Neutrophil (primary cell): ENCODE results near the gene RING1.

Experiments used
- H3K27ac ChIP-seq: fragments of 200-600 bp; sonication (generic); 2 replicates; pipeline ENCODE4 v1.5.1; 2016; ENCODE audit warnings: mild to moderate bottlenecking, moderate library complexity
- H3K27me3 ChIP-seq: fragments of 200-600 bp; sonication (generic); 2 replicates; pipeline ENCODE4 v1.6.0; 2016; ENCODE audit warnings: mild to moderate bottlenecking
- H3K36me3 ChIP-seq: fragments of 200-600 bp; sonication (generic); 2 replicates; pipeline ENCODE4 v1.5.1; 2017
- H3K4me1 ChIP-seq, 2 experiments: fragments of 200-600 bp in 1 of 2; sonication (generic) in 1 of 2; 1 replicate in 1 of 2; 2 replicates in 1 of 2; pipeline versions ENCODE4 v1.5.1 to v1.6.1; 2013 to 2016; ENCODE audit warnings: low read depth in 1 of 2, low read length in 1 of 2, mild to moderate bottlenecking in 1 of 2, moderate library complexity in 1 of 2; ENCODE audit not compliant: control insufficient read depth in 1 of 2, insufficient read depth in 1 of 2
- H3K4me3 ChIP-seq, 2 experiments: fragments of 200-600 bp in 1 of 2; sonication (generic) in 1 of 2; 1 replicate in 1 of 2; 2 replicates in 1 of 2; pipeline ENCODE4 v1.5.1; 2013 to 2016; ENCODE audit warnings: low read depth in 1 of 2, low read length in 1 of 2, mild to moderate bottlenecking in 1 of 2, moderate library complexity in 1 of 2
- H3K9me3 ChIP-seq: fragments of 200-600 bp; sonication (generic); 2 replicates; pipeline ENCODE4 v1.5.1; 2016
- CTCF ChIP-seq: fragments of 200-600 bp; sonication (generic); IDR thresholded peaks from 2 replicates; pipeline ENCODE4 v1.5.1; 2016; ENCODE audit warnings: antibody characterized with exemption

RING1 gene

GRCh38 chr6:33171016-33171879 lies 37.1 kb upstream of the RING1 start:
- H3K36me3 ChIP-seq: no peaks in the 10 kb centered on the region
- no peaks in the 10 kb centered on the region for H3K9me3 ChIP-seq
- no peak overlapping the region for H3K4me3 ChIP-seq
- no peaks in the 10 kb centered on the region for H3K4me1 ChIP-seq
- TF ChIP-seq CTCF: no peak
- no peak overlapping the region for H3K27ac ChIP-seq
- H3K27me3 ChIP-seq: peaks cover 11% of the 10 kb centered on the region

GRCh38 chr6:33171880-33172687 lies 36.2 kb upstream of the RING1 start:
- H3K27ac ChIP-seq: no peak overlapping the region
- H3K4me3 ChIP-seq: no peak overlapping the region
- no peaks in the 10 kb centered on the region for H3K4me1 ChIP-seq
- H3K36me3 ChIP-seq: no peaks in the 10 kb centered on the region
- H3K27me3 ChIP-seq: peaks cover 11% of the 10 kb centered on the region
- no peak for TF ChIP-seq CTCF
- no peaks in the 10 kb centered on the region for H3K9me3 ChIP-seq

- no peaks in the 10 kb centered on the region for H3K36me3 ChIP-seq
- no peak overlapping the region for H3K4me3 ChIP-seq
- H3K27ac ChIP-seq: no peak overlapping the region
- H3K4me1 ChIP-seq: no peaks in the 10 kb centered on the region
- peaks cover 11% of the 10 kb centered on the region for H3K27me3 ChIP-seq
- no peaks in the 10 kb centered on the region for H3K9me3 ChIP-seq
- TF ChIP-seq CTCF: no peak
Observed at GRCh38 chr6:33172688-33173534, 35.4 kb upstream of the RING1 start.

- Histone ChIP-seq H3K4me3 (no peak overlapping the region), H3K9me3 (no peaks in the 10 kb centered on the region), H3K27me3 (peaks cover 11% of the 10 kb centered on the region), H3K36me3 (no peaks in the 10 kb centered on the region), H3K27ac (no peak overlapping the region), H3K4me1 (no peaks in the 10 kb centered on the region)
- TF ChIP-seq CTCF: no peak
Observed at GRCh38 chr6:33173535-33174180, 34.6 kb upstream of the RING1 start.

- Histone ChIP-seq H3K27me3 (peaks cover 11% of the 10 kb centered on the region), H3K4me3 (no peak overlapping the region), H3K9me3 (no peaks in the 10 kb centered on the region), H3K36me3 (no peaks in the 10 kb centered on the region), H3K4me1 (no peaks in the 10 kb centered on the region), H3K27ac (no peak overlapping the region)
- TF ChIP-seq CTCF: no peak
Observed at GRCh38 chr6:33174784-33175183, 33.5 kb upstream of the RING1 start.
